Measurements from ENCODE around the gene ZBTB46.
"Not testable (repeated sequence)": the region's sequence is repeated elsewhere in the genome, so short reads cannot be mapped to it uniquely, and the experiment has no call there.

The ZBTB46 gene

DNA sequence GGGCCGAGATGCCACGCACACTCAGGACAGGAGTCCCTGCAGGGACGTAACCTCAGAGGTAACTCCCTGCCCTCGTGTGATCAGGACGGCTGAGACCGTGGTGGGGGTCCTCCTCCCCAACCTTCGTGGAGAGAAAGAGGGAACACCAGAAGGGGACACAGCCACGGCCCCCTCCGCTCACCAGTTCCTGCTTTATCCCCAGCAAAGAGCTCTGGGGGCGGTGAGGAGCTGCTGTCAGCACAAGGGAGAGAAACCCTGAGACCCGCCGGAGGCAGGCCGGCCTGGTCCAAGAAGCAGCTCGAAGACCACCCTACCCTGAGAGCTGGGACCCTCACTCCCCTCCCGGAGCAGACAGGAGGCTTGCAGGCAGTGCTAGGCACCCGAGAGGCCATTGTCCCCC lies 47.1 kb downstream of the ZBTB46 start:
- DNase-seq, result no peak

GRCh38 chr20:63782521-63782971 lies 48.5 kb downstream of the ZBTB46 start:
- DNase-seq, result no peak

DNA sequence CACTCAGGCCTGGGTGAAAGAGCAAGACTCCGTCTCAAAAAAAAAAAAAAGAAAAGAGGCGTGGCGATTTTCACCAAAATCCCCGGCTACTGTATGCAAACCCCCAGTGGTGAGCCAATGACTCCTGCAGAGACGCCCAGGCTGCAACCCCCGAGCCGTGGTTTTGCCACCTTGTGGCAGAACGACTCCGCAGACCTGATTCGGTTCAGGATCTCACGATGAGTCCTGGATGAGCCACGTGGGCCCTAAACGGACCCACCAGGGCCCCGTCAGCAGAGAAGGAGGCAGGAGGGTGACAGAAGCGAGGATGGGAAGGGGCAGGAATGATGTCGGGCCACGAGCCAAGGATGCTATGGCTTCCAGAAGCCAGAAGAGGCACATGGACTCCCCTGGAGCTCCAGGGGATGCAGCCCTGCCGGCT lies 49.0 kb downstream of the ZBTB46 start:
- DNase-seq, result no peak

DNA sequence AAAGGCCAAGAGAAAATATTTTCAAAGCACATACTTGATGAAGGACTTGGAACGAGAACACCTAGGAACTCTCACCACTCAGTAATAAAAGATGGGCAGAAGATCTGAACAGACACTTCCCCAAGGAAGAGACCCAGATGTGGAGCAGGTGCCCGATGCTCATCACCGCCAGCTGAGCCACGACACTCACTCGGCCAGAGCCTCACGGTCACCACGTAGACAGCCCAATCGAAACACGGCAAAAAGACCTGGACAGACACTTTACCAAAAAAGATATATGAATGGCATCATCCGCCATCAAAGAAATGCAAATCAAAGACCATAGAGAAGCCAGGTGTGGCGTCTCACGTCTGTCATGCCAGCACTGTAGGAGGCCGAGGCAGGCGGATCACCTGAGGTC lies 49.9 kb downstream of the ZBTB46 start:
- DNase-seq, result no peak

GRCh38 chr20:63778857-63779256 lies 52.2 kb downstream of the ZBTB46 start:
- DNase-seq, result no peak

DNA sequence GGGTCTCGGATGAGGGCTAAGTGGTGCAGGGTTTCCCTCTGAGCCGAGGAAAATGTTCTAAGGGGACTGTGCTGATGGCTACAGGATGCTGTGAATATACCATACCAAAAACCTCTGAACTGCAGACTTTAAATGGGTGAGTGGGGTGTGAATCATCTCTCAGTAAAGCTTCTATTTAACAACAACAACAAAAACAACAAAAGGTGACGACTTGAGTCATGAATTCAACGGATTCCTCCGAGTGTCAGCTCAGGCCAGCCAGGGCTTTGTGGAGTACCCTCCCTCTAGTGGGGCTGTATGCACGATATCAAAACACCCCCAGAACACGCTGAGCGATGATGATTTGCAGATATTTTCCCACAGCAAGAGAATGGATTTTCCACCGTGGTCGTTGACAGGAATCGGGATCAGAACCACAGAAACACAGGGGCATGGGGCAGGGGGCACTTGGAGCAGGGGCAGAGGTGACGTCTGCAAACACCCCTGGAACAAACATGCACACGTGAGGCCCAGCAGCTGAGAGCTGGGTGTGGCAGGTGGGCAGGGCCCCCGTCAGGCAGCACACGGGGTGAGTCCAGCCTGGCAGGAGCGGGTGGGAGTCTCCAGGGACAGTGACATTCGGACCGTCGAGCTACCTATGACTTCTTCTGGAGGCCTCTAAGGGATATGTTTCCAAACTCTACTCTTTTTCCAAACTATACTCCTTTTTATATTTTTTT lies 52.9 kb downstream of the ZBTB46 start:
- no peak for DNase-seq

DNA sequence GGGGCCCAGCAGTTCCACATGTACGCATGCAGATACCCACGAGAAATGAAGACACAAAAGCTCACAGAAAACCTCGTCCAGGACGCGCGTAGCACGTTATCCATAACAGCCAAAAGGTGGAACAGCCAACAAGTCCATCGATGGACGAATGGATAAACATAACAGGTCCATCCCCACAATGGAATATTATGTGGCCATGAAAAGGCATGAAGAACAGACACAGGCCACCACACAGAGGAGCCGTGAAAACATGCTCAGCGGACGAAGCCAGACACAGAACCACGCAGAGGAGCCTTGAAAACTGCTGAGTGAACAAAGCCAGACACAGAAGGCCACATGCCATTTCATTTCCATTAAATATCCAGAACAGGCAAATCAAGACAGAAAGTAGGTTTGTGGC lies 53.5 kb downstream of the ZBTB46 start:
- no peak for DNase-seq

GRCh38 chr20:63776875-63777274 lies 54.2 kb downstream of the ZBTB46 start:
- not testable (repeated sequence) for DNase-seq

GRCh38 chr20:63775096-63775978 lies 55.7 kb downstream of the ZBTB46 start:
- DNase-seq, result no peak

DNA sequence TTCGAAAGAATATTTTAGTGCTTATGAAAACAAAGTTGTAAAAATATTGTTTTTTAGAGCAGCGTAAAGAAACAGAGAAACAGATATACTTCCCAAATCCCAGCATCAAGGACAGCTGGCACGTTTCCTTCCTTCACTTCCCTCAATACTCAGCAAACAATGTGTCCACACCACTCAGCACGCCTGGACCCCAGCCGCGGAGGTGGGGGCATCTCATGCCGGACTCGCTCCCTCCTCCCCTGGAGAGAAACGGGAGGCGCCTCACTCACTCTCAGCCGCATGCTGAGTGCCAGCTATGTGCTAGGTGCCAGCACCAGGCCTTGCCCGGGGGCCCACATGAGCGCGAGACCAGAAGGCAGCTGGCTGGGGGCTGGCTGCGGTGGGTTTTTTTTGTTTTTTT lies 56.8 kb downstream of the ZBTB46 start:
- DNase-seq, result no peak

DNA sequence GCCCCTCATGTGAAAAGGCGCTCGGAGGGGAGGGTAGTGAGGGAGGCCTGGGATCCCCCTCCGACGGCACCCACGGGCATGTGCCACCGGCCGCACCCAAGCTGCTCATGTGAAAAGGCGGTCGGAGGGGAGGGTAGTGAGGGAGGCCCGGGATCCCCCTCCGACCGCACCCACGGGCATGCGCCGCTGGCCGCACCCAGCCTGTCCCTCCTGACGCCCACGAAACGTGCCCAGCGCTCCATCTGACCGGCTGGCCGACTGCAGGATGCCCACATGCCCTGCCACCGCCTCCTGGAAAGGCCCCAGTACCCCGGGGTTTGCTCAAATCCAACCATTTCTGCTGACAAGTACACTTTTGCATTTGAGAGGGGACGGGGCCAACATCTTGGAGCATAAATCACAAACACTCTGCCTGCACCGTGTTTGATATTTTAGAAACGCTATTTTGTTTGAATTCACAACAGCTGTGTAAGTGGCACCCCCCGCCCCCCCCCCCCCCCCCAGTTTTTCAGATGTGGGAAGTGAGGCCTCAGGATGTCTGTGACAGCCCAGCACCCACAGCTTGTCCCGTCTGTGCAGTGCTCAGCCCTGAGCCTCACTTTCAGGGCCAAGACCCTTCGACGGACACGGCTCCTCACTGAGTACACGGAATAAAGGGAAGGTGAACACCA lies 57.4 kb downstream of the ZBTB46 start:
- no peak for DNase-seq

- no peak for DNase-seq
These were observed 58.1 kb downstream of the ZBTB46 start for GRCh38 chr20:63772781-63773518.

DNA sequence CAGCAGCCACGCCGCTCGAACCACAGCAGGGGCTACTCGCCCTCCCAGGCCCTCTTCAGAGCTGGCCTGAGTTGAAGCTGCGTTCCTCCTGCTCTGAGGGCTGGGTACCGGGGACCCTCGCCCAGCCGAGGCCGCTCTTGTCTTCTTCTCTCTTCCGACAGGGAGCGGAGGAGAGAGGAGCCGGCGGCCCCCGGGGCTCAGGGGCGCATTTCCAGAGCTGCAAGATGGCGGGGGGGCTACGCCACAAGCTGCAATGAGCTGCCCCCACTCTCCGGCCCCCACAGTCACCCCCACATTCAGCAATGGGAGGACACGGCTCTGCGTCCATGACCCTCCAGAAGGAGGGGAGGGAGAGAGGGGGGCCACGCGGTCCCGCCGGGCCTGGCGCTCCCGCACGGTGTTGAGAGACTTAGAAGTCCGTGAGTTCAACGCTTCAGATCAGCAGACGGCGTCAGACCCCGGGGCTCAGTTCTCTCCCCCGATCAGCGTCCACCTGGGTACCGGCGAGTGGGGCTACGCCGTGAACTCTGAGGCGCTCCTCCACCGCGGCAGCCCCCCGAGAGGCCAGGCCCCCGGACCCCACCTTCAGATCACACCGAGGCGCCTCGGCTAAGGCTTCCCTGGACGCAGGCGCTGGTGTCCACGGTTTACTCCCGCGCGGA lies 59.9 kb downstream of the ZBTB46 start:
- no peak for DNase-seq

GRCh38 chr20:63769891-63770474 lies 61.1 kb downstream of the ZBTB46 start:
- no peak for DNase-seq

- DNase-seq, result no peak
These were observed 62.2 kb downstream of the ZBTB46 start for GRCh38 chr20:63768591-63769515.

GRCh38 chr20:63767886-63768285 lies 63.2 kb downstream of the ZBTB46 start:
- no peak for DNase-seq

GRCh38 chr20:63767456-63767855 lies 63.6 kb downstream of the ZBTB46 start:
- DNase-seq, result no peak

DNA sequence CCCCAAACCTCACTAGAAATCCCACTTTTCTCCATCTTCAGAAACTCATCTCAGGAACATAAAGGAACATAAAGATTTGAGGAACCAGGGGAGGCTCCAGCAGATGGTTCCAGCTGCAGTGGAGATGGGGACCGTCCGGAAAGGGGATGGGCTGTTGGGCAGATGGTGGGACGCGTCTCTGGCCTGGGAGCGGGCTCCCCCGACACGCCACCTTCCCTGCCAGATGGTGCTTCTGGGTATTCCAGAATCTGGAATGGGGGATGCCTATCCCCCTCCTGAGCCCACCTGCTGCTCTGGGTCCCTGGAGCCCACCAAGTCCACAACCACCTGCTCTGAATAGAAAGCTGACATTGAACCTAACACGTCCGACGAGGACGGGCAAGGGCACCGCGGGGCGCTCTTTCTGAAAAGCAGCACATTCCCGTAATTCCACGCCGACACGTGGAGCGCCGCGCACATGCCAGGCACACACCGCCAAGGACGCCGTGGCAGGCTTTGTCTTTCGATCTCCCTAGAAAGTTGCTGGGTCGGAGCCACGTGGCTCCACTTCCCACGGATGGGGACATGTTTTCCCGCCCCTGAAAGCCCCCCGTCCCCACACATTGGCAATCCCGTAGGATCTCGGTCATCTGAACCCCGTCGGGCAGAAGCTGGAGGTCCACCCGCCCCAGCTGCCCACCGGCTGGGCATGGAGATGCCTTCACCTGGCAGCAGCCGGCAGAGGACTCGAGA lies 64.2 kb downstream of the ZBTB46 start:
- DNase-seq, result no peak

GRCh38 chr20:63765902-63766301 lies 65.2 kb downstream of the ZBTB46 start:
- no peak for DNase-seq

All from NCI-H345 (cell line).